Measurements from ENCODE around the gene CYB561D1. TPM values are rescaled to one million over a fixed set of nuclear protein-coding genes. Genes with fewer than 3 reads are reported as not detected.

The CYB561D1 gene
- total RNA-seq, 1 experiment from 2014 or later, result 5.7 TPM

GRCh38 chr1:109466125-109466451 is 27.8 kb upstream of the CYB561D1 start:
- Histone ChIP-seq H3K27ac (ENCODE audit: low read depth, low read length, poor library complexity, severe bottlenecking) (no peak overlapping the region), H3K36me3 (ENCODE audit: insufficient read depth, low read length, poor library complexity, severe bottlenecking) (no peaks in the 10 kb centered on the region), H3K27me3 (replicated peaks; ENCODE audit: insufficient read depth, low read depth, low read length, poor library complexity) (peaks cover 99% of the 10 kb centered on the region), H3K9me3 (ENCODE audit: low read depth, low read length, poor library complexity, severe bottlenecking) (no peaks in the 10 kb centered on the region), H3K4me3 (ENCODE audit: low read depth, low read length, poor library complexity, severe bottlenecking) (peak overlapping the region; percentile 49), H3K4me1 (ENCODE audit: insufficient read depth, low read length, poor library complexity, severe bottlenecking) (peaks cover 18% of the 10 kb centered on the region)
- intact Hi-C loops (cut with micrococcal nuclease; ENCODE audit: unreplicated experiment), result no loop called here
- CTCF ChIA-PET, result no interaction called here
- BruUV-seq (replicated peaks), result no TSS peak
- DNase-seq (ENCODE audit: low spot score), result peak; percentile 34
- TF ChIP-seq CTCF (conservative IDR thresholded peaks at IDR 0.05; ENCODE audit: low read depth, low read length) (no peak), EZH2 (IDR thresholded peaks at IDR 0.05; ENCODE audit: borderline replicate concordance, low read depth, low read length, poor library complexity, severe bottlenecking) (no peak)
- POLR2A ChIA-PET (ENCODE audit: low non-redundant PET), result interaction anchor here (0.5 kb wide), 1 partner anchor 387 kb away, joined by 7 read pairs; no protein-coding TSS in a partner anchor

GRCh38 chr1:109466452-109467300 is 27.2 kb upstream of the CYB561D1 start, which contains the start of gene SYPL2:
SYPL2 (plus strand) TSS chr1:109466546; CDS start chr1:109466844, 298 bp downstream.
- no TSS peak for BruUV-seq (replicated peaks)
- ChIA-PET POLR2A (ENCODE audit: low non-redundant PET) (no interaction called here), CTCF (no interaction called here)
- intact Hi-C loops (cut with micrococcal nuclease; ENCODE audit: unreplicated experiment), result no loop called here
- Histone ChIP-seq H3K9me3 (ENCODE audit: low read depth, low read length, poor library complexity, severe bottlenecking) (no peaks in the 10 kb centered on the region), H3K4me3 (ENCODE audit: low read depth, low read length, poor library complexity, severe bottlenecking) (peak within 1 kb of the TSS; percentile 49), H3K27me3 (replicated peaks; ENCODE audit: insufficient read depth, low read depth, low read length, poor library complexity) (peaks cover 99% of the 10 kb centered on the region), H3K4me1 (ENCODE audit: insufficient read depth, low read length, poor library complexity, severe bottlenecking) (peaks cover 18% of the 10 kb centered on the region), H3K36me3 (ENCODE audit: insufficient read depth, low read length, poor library complexity, severe bottlenecking) (no peaks in the 10 kb centered on the region), H3K27ac (ENCODE audit: low read depth, low read length, poor library complexity, severe bottlenecking) (no peak within 1 kb of the TSS)
- peak; percentile 51 for DNase-seq (ENCODE audit: low spot score)
- no peak for TF ChIP-seq CTCF (conservative IDR thresholded peaks at IDR 0.05; ENCODE audit: low read depth, low read length)
- peak; percentile 83 for TF ChIP-seq EZH2 (IDR thresholded peaks at IDR 0.05; ENCODE audit: borderline replicate concordance, low read depth, low read length, poor library complexity, severe bottlenecking)

DNA sequence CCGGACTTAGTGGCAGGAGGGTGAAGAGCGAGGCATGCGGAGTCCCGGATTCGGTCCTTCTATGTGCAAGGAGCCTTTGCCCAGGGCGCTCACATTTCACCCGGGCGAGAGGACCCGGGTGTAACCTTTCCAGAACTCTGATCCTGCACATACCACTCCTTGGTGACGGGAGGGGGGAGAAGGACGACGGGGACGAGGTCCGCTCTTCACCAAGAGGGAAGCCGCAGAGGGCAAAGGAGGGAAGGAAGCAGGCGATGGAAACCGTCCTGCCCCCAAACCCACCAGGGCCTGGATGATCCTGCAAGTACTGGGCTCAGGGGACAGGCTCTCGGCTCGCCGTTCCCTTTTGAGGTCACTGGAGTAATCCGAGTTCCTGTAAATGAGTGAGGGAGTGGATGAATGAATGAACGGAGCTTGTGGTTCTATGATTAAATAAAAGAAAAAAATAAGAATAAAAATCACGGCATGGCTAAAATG is 26.6 kb upstream of the CYB561D1 start:
- BruUV-seq (replicated peaks), result no TSS peak

More for the DNA sequence above, 26.6 kb upstream of the CYB561D1 start:
- peaks cover 99% of the 10 kb centered on the region for H3K27me3 ChIP-seq (replicated peaks; ENCODE audit: insufficient read depth, low read depth, low read length, poor library complexity)
- TF ChIP-seq EZH2 (IDR thresholded peaks at IDR 0.05; ENCODE audit: borderline replicate concordance, low read depth, low read length, poor library complexity, severe bottlenecking) (no peak), CTCF (conservative IDR thresholded peaks at IDR 0.05; ENCODE audit: low read depth, low read length) (no peak)
- DNase-seq (ENCODE audit: low spot score), result no peak
- CTCF ChIA-PET, result no interaction called here
- H3K27ac ChIP-seq (ENCODE audit: low read depth, low read length, poor library complexity, severe bottlenecking), result no peak overlapping the region
- no peak overlapping the region for H3K4me3 ChIP-seq (ENCODE audit: low read depth, low read length, poor library complexity, severe bottlenecking)
- H3K4me1 ChIP-seq (ENCODE audit: insufficient read depth, low read length, poor library complexity, severe bottlenecking), result peaks cover 18% of the 10 kb centered on the region
- no peaks in the 10 kb centered on the region for H3K36me3 ChIP-seq (ENCODE audit: insufficient read depth, low read length, poor library complexity, severe bottlenecking)
- no peaks in the 10 kb centered on the region for H3K9me3 ChIP-seq (ENCODE audit: low read depth, low read length, poor library complexity, severe bottlenecking)
- POLR2A ChIA-PET (ENCODE audit: low non-redundant PET), result no interaction called here
- intact Hi-C loops (cut with micrococcal nuclease; ENCODE audit: unreplicated experiment), result no loop called here
